HCT116 (cell line): ENCODE results near the gene CDK18. TPM values are rescaled to one million over a fixed set of nuclear protein-coding genes. Genes with fewer than 3 reads are reported as not detected.

Experiments
- ATAC-seq: fragments of 200-7000 bp; cut with Tn5 transposase; 2 replicates; pipeline ENCODE4 v1.9.1; 2020; ENCODE audit warnings: mild to moderate bottlenecking, moderate library complexity
- BruUV-seq: library from RNA; stranded (reverse); fragments of 400-500 nt; replicated peaks from 2 replicates; lab custom pipeline; 2021; lab: Mats Ljungman, UMichigan
- CTCF ChIA-PET: fragments of 300-600 bp; sonication (Branson Sonifier 250); formaldehyde crosslinking; loops from one replicate; lab custom pipeline; 2021; ENCODE audit warnings: antibody characterized with exemption; lab: Charles Lee
- POLR2A ChIA-PET: fragments of 300-600, 350-600 bp; sonication (Branson Sonifier 250); formaldehyde crosslinking; loops from one replicate; lab custom pipeline; 2021; ENCODE audit warnings: antibody characterized with exemption; lab: Charles Lee
- RAD21 ChIA-PET, 2 experiments: fragments of 300-600 bp; sonication (Branson Sonifier 250); formaldehyde crosslinking; loops; one replicate each; lab custom pipeline; 2023; ENCODE audit warnings: low total read pairs in 2 of 2; ENCODE audit not compliant: uncharacterized antibody in 2 of 2, unreplicated experiment in 2 of 2, low non-redundant PET in 1 of 2; lab: Charles Lee
- DNase-seq: peaks from one replicate; pipeline ENCODE4 v3.0.0-alpha.2; 2010; ENCODE audit warnings: low read depth, low spot score
- H2AFZ ChIP-seq: fragments of 200-600 bp; shearing (Covaris generic), sonication (generic); 2 replicates; pipeline ENCODE4 v1.6.1; 2017; ENCODE audit warnings: low read depth, mixed run types, mixed read lengths, antibody characterized with exemption, low read length; ENCODE audit not compliant: poor library complexity, severe bottlenecking
- H3K27ac ChIP-seq: 2 replicates; pipeline ENCODE4 v1.5.1; 2012; ENCODE audit warnings: low read depth, low read length
- H3K27me3 ChIP-seq: fragments of 200-600 bp; sonication (generic); 2 replicates; pipeline ENCODE4 v1.6.1; 2016; ENCODE audit warnings: mixed run types, low read length, mixed read lengths; ENCODE audit not compliant: insufficient read depth
- H3K36me3 ChIP-seq, 2 experiments: fragments of 200-500 bp in 1 of 2; fragments of 200-600 bp in 1 of 2; sonication (Bioruptor generic) in 1 of 2; sonication (generic) in 1 of 2; 2 replicates each; pipeline versions ENCODE4 v1.5.1 to v1.6.1; 2014 to 2016; ENCODE audit warnings: low read length in 2 of 2, inconsistent platforms in 1 of 2, mixed read lengths in 1 of 2, mixed run types in 1 of 2; ENCODE audit not compliant: insufficient read depth in 2 of 2, control insufficient read depth in 1 of 2
- H3K4me1 ChIP-seq, 2 experiments: fragments of 200-600 bp in 1 of 2; sonication (generic) in 1 of 2; 2 replicates each; pipeline versions ENCODE4 v1.5.1 to v1.6.1; 2012 to 2017; ENCODE audit warnings: low read length in 2 of 2, inconsistent platforms in 1 of 2, mild to moderate bottlenecking in 1 of 2, mixed read lengths in 1 of 2, mixed run types in 1 of 2, moderate library complexity in 1 of 2; ENCODE audit not compliant: insufficient read depth in 2 of 2, control insufficient read depth in 1 of 2
- H3K4me2 ChIP-seq: fragments of 200-600 bp; sonication (generic); 2 replicates; pipeline ENCODE4 v1.6.1; 2017; ENCODE audit warnings: mixed run types, low read length, mixed read lengths
- H3K4me3 ChIP-seq, 2 experiments: fragments of 200-600 bp in 1 of 2; sonication (generic) in 1 of 2; replicated peaks in 1 of 2; 2 replicates each; pipeline ENCODE4 v1.5.1; 2011 to 2016; ENCODE audit warnings: low read length in 2 of 2, control low read depth in 1 of 2, low read depth in 1 of 2, mild to moderate bottlenecking in 1 of 2, mixed read lengths in 1 of 2, mixed run types in 1 of 2
- H3K79me2 ChIP-seq: fragments of 200-600 bp; sonication (generic); 2 replicates; pipeline ENCODE4 v1.6.1; 2017; ENCODE audit warnings: mild to moderate bottlenecking, mixed run types, low read length, moderate library complexity, mixed read lengths; ENCODE audit not compliant: insufficient read depth
- H3K9ac ChIP-seq: fragments of 200-600 bp; sonication (generic); 2 replicates; pipeline ENCODE4 v1.6.1; 2016; ENCODE audit warnings: low read length, mixed read lengths
- H3K9me2 ChIP-seq: fragments of 200-600 bp; sonication (generic), shearing (Covaris generic); 2 replicates; pipeline ENCODE4 v1.6.1; 2017; ENCODE audit warnings: mixed run types, mild to moderate bottlenecking, moderate library complexity; ENCODE audit not compliant: insufficient read depth
- H3K9me3 ChIP-seq, 2 experiments: fragments of 200-500 bp in 1 of 2; fragments of 200-600 bp in 1 of 2; sonication (Bioruptor generic) in 1 of 2; sonication (generic) in 1 of 2; 2 replicates each; pipeline ENCODE4 v1.6.1; 2014 to 2017; ENCODE audit warnings: low read length in 2 of 2, mixed read lengths in 2 of 2, inconsistent platforms in 1 of 2, low read depth in 1 of 2, mild to moderate bottlenecking in 1 of 2, mixed run types in 1 of 2, moderate library complexity in 1 of 2; ENCODE audit not compliant: control insufficient read depth in 1 of 2, insufficient read depth in 1 of 2
- H4K20me1 ChIP-seq: fragments of 200-600 bp; sonication (generic), shearing (Covaris generic); 2 replicates; pipeline ENCODE4 v1.6.1; 2017; ENCODE audit warnings: mixed run types, mild to moderate bottlenecking, moderate library complexity; ENCODE audit not compliant: insufficient read depth
- ATF3 ChIP-seq: IDR thresholded peaks from 2 replicates; pipeline ENCODE4 v1.6.1; 2012
- CBX3 ChIP-seq: IDR thresholded peaks from 2 replicates; pipeline ENCODE4 v1.6.1; 2012; ENCODE audit warnings: low read depth
- CEBPB ChIP-seq: IDR thresholded peaks from 2 replicates; pipeline ENCODE4 v1.6.1; 2012; ENCODE audit warnings: low read depth
- EGR1 ChIP-seq: IDR thresholded peaks from 2 replicates; pipeline ENCODE4 v1.6.1; 2012; ENCODE audit warnings: low read depth
- ELF1 ChIP-seq: IDR thresholded peaks from 2 replicates; pipeline ENCODE4 v1.6.1; 2012; ENCODE audit warnings: low read depth, borderline replicate concordance
- EZH2 ChIP-seq: fragments of 200-600 bp; sonication (generic); IDR thresholded peaks from 2 replicates; pipeline ENCODE4 v1.6.1; 2017; ENCODE audit warnings: antibody characterized with exemption, mixed run types
- EZH2phosphoT487 ChIP-seq: fragments of 200-600 bp; IDR thresholded peaks from 2 replicates; pipeline ENCODE4 v1.6.1; 2018; ENCODE audit warnings: antibody characterized with exemption, borderline replicate concordance
- JUND ChIP-seq: IDR thresholded peaks from 2 replicates; pipeline ENCODE4 v1.6.1; 2012
- MAX ChIP-seq: IDR thresholded peaks from 2 replicates; pipeline ENCODE4 v1.6.1; 2012
- POLR2A ChIP-seq: IDR thresholded peaks from 2 replicates; pipeline ENCODE4 v1.7.0; 2011; ENCODE audit warnings: borderline replicate concordance; ENCODE audit not compliant: insufficient read depth, insufficient read length; ENCODE audit errors: extremely low read depth
- POLR2AphosphoS5 ChIP-seq: IDR thresholded peaks from 2 replicates; pipeline ENCODE4 v1.6.1; 2011; ENCODE audit warnings: mild to moderate bottlenecking, low read depth, low read length, moderate library complexity
- RAD21 ChIP-seq: IDR thresholded peaks from 2 replicates; pipeline ENCODE4 v1.6.1; 2012; ENCODE audit warnings: low read depth, mild to moderate bottlenecking
- REST ChIP-seq: IDR thresholded peaks from 2 replicates; pipeline ENCODE4 v1.6.1; 2012; ENCODE audit warnings: low read depth
- SIN3A ChIP-seq: IDR thresholded peaks from 2 replicates; pipeline ENCODE4 v1.6.1; 2012; ENCODE audit warnings: low read depth
- SRF ChIP-seq: IDR thresholded peaks from 2 replicates; pipeline ENCODE4 v1.6.1; 2012; ENCODE audit warnings: low read depth
- ZBTB33 ChIP-seq: IDR thresholded peaks from 2 replicates; pipeline ENCODE4 v1.6.1; 2011; ENCODE audit warnings: mild to moderate bottlenecking, low read length, moderate library complexity; ENCODE audit not compliant: insufficient replicate concordance; ENCODE audit errors: extremely low read depth
- ZFX ChIP-seq: fragments of 450-650 bp; IDR thresholded peaks from 2 replicates; pipeline ENCODE4 v1.6.1; 2017
- ZNF274 ChIP-seq: fragments of 200-500 bp; sonication (Bioruptor generic); IDR thresholded peaks from 2 replicates; pipeline ENCODE4 v1.6.1; 2014; ENCODE audit warnings: mild to moderate bottlenecking, low read depth, low read length, inconsistent platforms
- intact Hi-C: fragments of 100-400 bp; cut with micrococcal nuclease; formaldehyde crosslinking; loops from 2 replicates; pipeline ENCODE4 v1.10.0; 2022
- total RNA-seq: library from RNA; stranded (reverse); gene quantifications from one replicate; pipeline ENCODE4 v1.2.1, GENCODE V29; 2021; ENCODE audit not compliant: unreplicated experiment

CDK18 gene
- total RNA-seq, 1 experiment from 2014 or later: 32.0 TPM

GRCh38 chr1:205531191-205532025, 26.9 kb downstream of the CDK18 start:
- DNase-seq: no peak
- H3K9me2 ChIP-seq: no peaks in the 10 kb centered on the region
- no peaks in the 10 kb centered on the region for H4K20me1 ChIP-seq
- H3K9ac ChIP-seq: no peak overlapping the region
- no peak overlapping the region for H3K4me2 ChIP-seq
- no peaks in the 10 kb centered on the region for H3K27me3 ChIP-seq
- no peaks in the 10 kb centered on the region for H3K36me3 ChIP-seq
- H3K9me3 ChIP-seq: no peaks in the 10 kb centered on the region
- no peak for TF ChIP-seq ELF1
- no peak for TF ChIP-seq SRF
- TF ChIP-seq POLR2AphosphoS5: no peak
- no peak for TF ChIP-seq ZBTB33
- TF ChIP-seq MAX: no peak
- TF ChIP-seq EZH2: no peak
- TF ChIP-seq RAD21: no peak
- TF ChIP-seq JUND: no peak
- no peak for TF ChIP-seq EZH2phosphoT487
- TF ChIP-seq ZNF274: no peak
- TF ChIP-seq EGR1: no peak
- no peak for TF ChIP-seq ZFX
- no peak for TF ChIP-seq POLR2A
- no peak for TF ChIP-seq REST
- no peak for TF ChIP-seq CEBPB
- no peak for TF ChIP-seq CBX3
- TF ChIP-seq SIN3A: no peak
- no peak for TF ChIP-seq ATF3
- BruUV-seq: no TSS peak
- H3K79me2 ChIP-seq: no peaks in the 10 kb centered on the region
- no peak for ATAC-seq
- intact Hi-C loops: no loop called here
- RAD21 ChIA-PET: no interaction called here
- H3K4me3 ChIP-seq: no peak overlapping the region
- no peak overlapping the region for H3K27ac ChIP-seq
- peaks cover 2 to 7% of the 10 kb centered on the region in 2 experiments; a peak in 2 of 4 replicates for H3K4me1 ChIP-seq
- POLR2A ChIA-PET: no interaction called here
- no peak overlapping the region for H2AFZ ChIP-seq
- CTCF ChIA-PET: interaction anchor here (1.5 kb wide), 1 partner anchor 126 kb away, joined by 3 read pairs; no protein-coding TSS in a partner anchor
